Endodermal cell (in vitro differentiated cells): ENCODE data around the gene PPP2R2B. TPM values are rescaled to one million over a fixed set of nuclear protein-coding genes. Genes with fewer than 3 reads are reported as not detected.

Experiments
- DNase-seq: peaks from one replicate; pipeline ENCODE4 v3.0.0-alpha.2; 2017
- H3K27ac ChIP-seq: 2 replicates; pipeline ENCODE4 v1.5.1; 2013; ENCODE audit warnings: mild to moderate bottlenecking, low read depth, low read length, moderate library complexity
- H3K27me3 ChIP-seq: 2 replicates; pipeline ENCODE4 v1.6.1; 2013; ENCODE audit warnings: mild to moderate bottlenecking, low read length, moderate library complexity; ENCODE audit not compliant: insufficient read depth, control insufficient read depth, poor library complexity, severe bottlenecking
- H3K36me3 ChIP-seq: 2 replicates; pipeline ENCODE4 v1.7.0; 2013; ENCODE audit warnings: mild to moderate bottlenecking, low read length, moderate library complexity; ENCODE audit not compliant: control insufficient read depth, insufficient read depth
- H3K4me1 ChIP-seq: one replicate; pipeline ENCODE4 v1.7.0; 2013; ENCODE audit warnings: low read length; ENCODE audit not compliant: control insufficient read depth, insufficient read depth
- H3K4me3 ChIP-seq: 2 replicates; pipeline ENCODE4 v1.5.1; 2013; ENCODE audit warnings: mild to moderate bottlenecking, low read length, moderate library complexity
- H3K9ac ChIP-seq: 2 replicates; pipeline ENCODE4 v1.6.1; 2013; ENCODE audit warnings: mild to moderate bottlenecking, low read length, moderate library complexity; ENCODE audit not compliant: poor library complexity, severe bottlenecking; ENCODE audit errors: extremely low read depth
- H3K9me3 ChIP-seq: 2 replicates; pipeline ENCODE4 v1.6.1; 2013; ENCODE audit warnings: mild to moderate bottlenecking, low read length, moderate library complexity; ENCODE audit not compliant: control insufficient read depth
- H3K27ac Mint-ChIP-seq: 2 replicates; pipeline ENCODE4 v1.8.0; 2020; ENCODE audit warnings: mixed read lengths
- H3K27me3 Mint-ChIP-seq: 2 replicates; pipeline ENCODE4 v1.8.0; 2021; ENCODE audit warnings: mild to moderate bottlenecking, mixed read lengths; ENCODE audit not compliant: insufficient read depth
- H3K36me3 Mint-ChIP-seq: 2 replicates; pipeline ENCODE4 v1.8.0; 2020; ENCODE audit warnings: low read depth, mixed read lengths
- H3K4me1 Mint-ChIP-seq: 2 replicates; pipeline ENCODE4 v1.8.0; 2020; ENCODE audit warnings: mixed read lengths
- H3K4me3 Mint-ChIP-seq: 2 replicates; pipeline ENCODE4 v1.8.0; 2020; ENCODE audit warnings: mild to moderate bottlenecking, moderate library complexity, mixed read lengths
- H3K9me3 Mint-ChIP-seq: 2 replicates; pipeline ENCODE4 v1.8.0; 2020; ENCODE audit warnings: mild to moderate bottlenecking, mixed read lengths
- WGBS, 2 experiments: methylation state at CpG; one replicate each; pipeline versions ENCODE4 v1.1.5 to v1.1.7; 2013; ENCODE audit warnings: missing lambda C conversion rate in 2 of 2, mixed read lengths in 1 of 2; ENCODE audit not compliant: insufficient coverage in 1 of 2, insufficient read length in 1 of 2; 5-methylcytosine and 5-hydroxymethylcytosine counted together
- total RNA-seq, 2 donors: library from RNA; stranded (reverse); fragmentation: NEBNext Ultra II Directional in 1 of 2; extraction: Animal tissue kit (Norgen Biotek cat#: 25700) in 1 of 2; gene quantifications; 2 replicates in 1 of 2; 3 replicates in 1 of 2; pipeline ENCODE4 v1.2.1, GENCODE V29; 2021
- TF ChIP-seq, protein P1 (sequence below): fragments of 200-600 bp; sonication (generic); conservative IDR thresholded peaks from 2 replicates; pipeline ENCODE4 v1.5.0; 2021; ENCODE audit warnings: antibody characterized with exemption, mild to moderate bottlenecking

Gene PPP2R2B
- total RNA-seq, 2 donors from 2014 or later = 3.3 to 8.0 TPM

DNA sequence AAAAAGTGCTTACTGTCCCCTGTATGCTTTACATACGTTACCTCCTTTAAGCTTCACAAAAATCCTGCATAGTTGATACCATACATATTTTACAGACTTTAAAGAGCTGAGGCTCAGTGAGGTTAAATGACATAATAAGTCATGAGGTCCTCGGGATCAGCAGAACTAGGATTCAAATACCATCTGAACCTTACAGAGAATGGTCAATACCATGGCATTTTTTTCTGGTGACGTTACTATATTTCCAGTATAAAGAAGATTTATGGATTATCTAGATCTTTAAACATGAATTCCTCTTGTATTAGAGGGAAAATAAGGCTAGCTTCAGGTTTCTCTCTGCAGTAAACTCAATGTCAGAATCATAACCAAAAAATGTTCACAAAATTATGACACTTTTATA lies 208.9 kb downstream of the PPP2R2B start:
- H3K27me3 ChIP-seq = no peaks in the 10 kb centered on the region
- TF ChIP-seq, protein P1, sequence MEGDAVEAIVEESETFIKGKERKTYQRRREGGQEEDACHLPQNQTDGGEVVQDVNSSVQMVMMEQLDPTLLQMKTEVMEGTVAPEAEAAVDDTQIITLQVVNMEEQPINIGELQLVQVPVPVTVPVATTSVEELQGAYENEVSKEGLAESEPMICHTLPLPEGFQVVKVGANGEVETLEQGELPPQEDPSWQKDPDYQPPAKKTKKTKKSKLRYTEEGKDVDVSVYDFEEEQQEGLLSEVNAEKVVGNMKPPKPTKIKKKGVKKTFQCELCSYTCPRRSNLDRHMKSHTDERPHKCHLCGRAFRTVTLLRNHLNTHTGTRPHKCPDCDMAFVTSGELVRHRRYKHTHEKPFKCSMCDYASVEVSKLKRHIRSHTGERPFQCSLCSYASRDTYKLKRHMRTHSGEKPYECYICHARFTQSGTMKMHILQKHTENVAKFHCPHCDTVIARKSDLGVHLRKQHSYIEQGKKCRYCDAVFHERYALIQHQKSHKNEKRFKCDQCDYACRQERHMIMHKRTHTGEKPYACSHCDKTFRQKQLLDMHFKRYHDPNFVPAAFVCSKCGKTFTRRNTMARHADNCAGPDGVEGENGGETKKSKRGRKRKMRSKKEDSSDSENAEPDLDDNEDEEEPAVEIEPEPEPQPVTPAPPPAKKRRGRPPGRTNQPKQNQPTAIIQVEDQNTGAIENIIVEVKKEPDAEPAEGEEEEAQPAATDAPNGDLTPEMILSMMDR = no peak
- H3K9me3 ChIP-seq = no peaks in the 10 kb centered on the region
- no peaks in the 10 kb centered on the region for H3K36me3 Mint-ChIP-seq
- H3K27me3 Mint-ChIP-seq = no peaks in the 10 kb centered on the region
- no peak overlapping the region for H3K4me3 ChIP-seq
- no peak overlapping the region for H3K4me3 Mint-ChIP-seq
- no peak overlapping the region for H3K9ac ChIP-seq
- no peaks in the 10 kb centered on the region for H3K36me3 ChIP-seq
- H3K27ac Mint-ChIP-seq = no peak overlapping the region
- peaks cover 7% of the 10 kb centered on the region for H3K4me1 ChIP-seq
- peaks cover 9% of the 10 kb centered on the region for H3K4me1 Mint-ChIP-seq
- 96 to 100% methylated on average over 1 to 3 of the region's 3 CpGs for WGBS, 2 experiments
- H3K27ac ChIP-seq = no peak overlapping the region
- DNase-seq = no peak
- H3K9me3 Mint-ChIP-seq = no peaks in the 10 kb centered on the region

DNA sequence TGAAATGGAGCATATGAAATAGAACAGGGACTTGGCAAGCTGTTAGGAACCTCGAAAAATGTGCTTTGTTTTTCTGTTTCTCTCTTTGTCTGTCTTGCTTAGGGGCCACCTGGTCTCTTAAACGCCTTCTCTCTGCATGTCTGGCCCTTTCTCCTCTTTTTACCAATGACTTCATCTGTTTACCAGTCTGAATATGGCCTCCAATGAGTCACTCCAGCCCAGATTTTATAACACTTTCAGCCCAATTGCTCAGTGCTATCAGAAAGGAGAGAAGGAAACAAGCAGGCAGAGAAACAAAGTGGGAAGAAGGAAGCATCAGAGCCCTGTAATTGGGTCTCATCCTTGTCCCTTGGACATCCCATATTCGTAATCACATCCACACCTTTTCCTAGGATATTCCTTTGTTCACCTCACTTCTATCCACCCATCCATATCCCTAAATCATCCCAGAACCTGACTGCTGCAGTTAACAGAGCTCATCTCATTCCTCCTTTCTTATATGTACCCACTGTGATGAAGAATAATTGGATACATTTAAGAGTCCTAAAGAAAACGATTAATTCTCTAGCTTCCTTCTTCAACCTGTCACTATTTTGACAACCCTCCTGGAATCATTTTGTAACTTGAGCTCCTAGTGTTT lies 210.8 kb downstream of the PPP2R2B start:
- H3K36me3 ChIP-seq = no peaks in the 10 kb centered on the region
- WGBS, 2 experiments = 76 to 83% methylated on average over 3 of the region's 4 CpGs
- TF ChIP-seq, protein P1 = no peak
- no peak overlapping the region for H3K27ac ChIP-seq
- H3K4me1 ChIP-seq = peaks cover 7% of the 10 kb centered on the region
- H3K9me3 Mint-ChIP-seq = no peaks in the 10 kb centered on the region
- no peak for DNase-seq
- peaks cover 9% of the 10 kb centered on the region for H3K4me1 Mint-ChIP-seq
- H3K27me3 Mint-ChIP-seq = no peaks in the 10 kb centered on the region
- no peak overlapping the region for H3K27ac Mint-ChIP-seq
- H3K27me3 ChIP-seq = no peaks in the 10 kb centered on the region
- no peaks in the 10 kb centered on the region for H3K36me3 Mint-ChIP-seq
- no peak overlapping the region for H3K4me3 ChIP-seq
- no peak overlapping the region for H3K9ac ChIP-seq
- H3K9me3 ChIP-seq = no peaks in the 10 kb centered on the region
- H3K4me3 Mint-ChIP-seq = no peak overlapping the region

DNA sequence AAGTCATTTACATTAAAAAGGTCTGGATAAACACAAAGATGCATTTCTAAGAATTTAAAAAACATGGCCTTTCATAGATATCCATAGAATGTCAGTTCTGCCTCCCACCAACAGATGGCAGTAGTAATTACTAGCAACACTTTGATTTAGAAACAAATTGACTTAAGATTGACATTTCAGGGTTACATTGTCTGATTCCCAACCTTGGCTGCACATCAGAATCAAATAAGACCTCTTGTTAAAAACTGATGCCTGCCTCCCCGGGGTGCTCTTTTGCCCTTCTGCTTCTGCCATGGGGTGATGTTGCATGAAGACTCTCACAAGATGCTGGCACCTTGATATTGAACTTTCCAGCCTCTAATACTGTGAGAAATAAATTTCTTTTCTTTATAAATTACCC lies 216.3 kb downstream of the PPP2R2B start:
- no peak overlapping the region for H3K27ac ChIP-seq
- no peak overlapping the region for H3K27ac Mint-ChIP-seq
- H3K4me3 Mint-ChIP-seq = no peak overlapping the region
- no peaks in the 10 kb centered on the region for H3K4me1 Mint-ChIP-seq
- no peaks in the 10 kb centered on the region for H3K36me3 Mint-ChIP-seq
- H3K9me3 ChIP-seq = no peaks in the 10 kb centered on the region
- H3K4me3 ChIP-seq = no peak overlapping the region
- no peaks in the 10 kb centered on the region for H3K9me3 Mint-ChIP-seq
- no peaks in the 10 kb centered on the region for H3K4me1 ChIP-seq
- no peaks in the 10 kb centered on the region for H3K27me3 ChIP-seq
- TF ChIP-seq, protein P1 = peak; percentile 78
- no peak for DNase-seq
- WGBS, 2 experiments = 93% methylated on average over 1 of the region's 1 CpG; no CpG with 5 or more reads in 1 of the 2 experiments
- H3K27me3 Mint-ChIP-seq = no peaks in the 10 kb centered on the region
- no peaks in the 10 kb centered on the region for H3K36me3 ChIP-seq
- no peak overlapping the region for H3K9ac ChIP-seq
